Prostate gland (tissue), 2 donors: Measurements from ENCODE around the gene PALB2. TPM values are rescaled to one million over a fixed set of nuclear protein-coding genes. Genes with fewer than 3 reads are reported as not detected.

Source experiments
- DNase-seq: peaks from one replicate; pipeline ENCODE4 v3.0.0-alpha.2; 2019; ENCODE audit warnings: low spot score
- H3K27ac ChIP-seq, 2 donors: fragments of 200-600 bp; sonication (generic); 2 replicates each; pipeline ENCODE4 v1.5.1; 2017 to 2019
- H3K27me3 ChIP-seq: fragments of 200-600 bp; sonication (generic); replicated peaks from 2 replicates; pipeline ENCODE4 v1.5.1; 2019; ENCODE audit not compliant: insufficient read depth
- H3K36me3 ChIP-seq, 2 donors: fragments of 200-600 bp; sonication (generic); 1 replicate in 1 of 2; 2 replicates in 1 of 2; pipeline versions ENCODE4 v1.5.1 to v1.8.1; 2017 to 2019
- H3K4me1 ChIP-seq: fragments of 200-600 bp; sonication (generic); replicated peaks from 2 replicates; pipeline ENCODE4 v1.5.1; 2019
- H3K4me3 ChIP-seq, 2 donors: fragments of 200-600 bp; sonication (generic); 2 replicates each; pipeline ENCODE4 v1.5.1; 2017 to 2019
- H3K9me3 ChIP-seq: fragments of 200-600 bp; sonication (generic); 2 replicates; pipeline ENCODE4 v1.5.1; 2017
- CTCF ChIP-seq, 4 experiments: fragments of 200-600 bp in 2 of 4; fragments of 450-650 bp in 2 of 4; sonication (generic) in 2 of 4; IDR thresholded peaks; 1 replicate in 3 of 4; 2 replicates in 1 of 4; pipeline ENCODE4 v1.5.1; 2016 to 2019; ENCODE audit warnings: antibody characterized with exemption in 4 of 4, mild to moderate bottlenecking in 2 of 4, moderate library complexity in 2 of 4
- POLR2A ChIP-seq: fragments of 450-650 bp; IDR thresholded peaks from one replicate; pipeline ENCODE4 v1.6.1; 2016; ENCODE audit warnings: antibody characterized with exemption, mild to moderate bottlenecking
- POLR2AphosphoS5 ChIP-seq: sonication (generic); formaldehyde crosslinking; IDR thresholded peaks from one replicate; pipeline ENCODE4 v1.6.1; 2017; ENCODE audit warnings: antibody characterized with exemption
- WGBS: methylation state at CpG from one replicate; pipeline ENCODE4 v1.1.5; 2018; 5-methylcytosine and 5-hydroxymethylcytosine counted together
- intact Hi-C: fragments of 100-400 bp; cut with DNase I; formaldehyde crosslinking; loops from one replicate; pipeline ENCODE4 v1.14.2; 2022
- total RNA-seq, 2 donors: library from RNA; depleted of rRNA; stranded (reverse); fragments of >200 nt; gene quantifications; one replicate each; pipeline ENCODE4 v1.1.0, GENCODE V29; 2016

The PALB2 gene
- total RNA-seq, 2 donors from 2014 or later, result 10.8 to 15.6 TPM

DNA sequence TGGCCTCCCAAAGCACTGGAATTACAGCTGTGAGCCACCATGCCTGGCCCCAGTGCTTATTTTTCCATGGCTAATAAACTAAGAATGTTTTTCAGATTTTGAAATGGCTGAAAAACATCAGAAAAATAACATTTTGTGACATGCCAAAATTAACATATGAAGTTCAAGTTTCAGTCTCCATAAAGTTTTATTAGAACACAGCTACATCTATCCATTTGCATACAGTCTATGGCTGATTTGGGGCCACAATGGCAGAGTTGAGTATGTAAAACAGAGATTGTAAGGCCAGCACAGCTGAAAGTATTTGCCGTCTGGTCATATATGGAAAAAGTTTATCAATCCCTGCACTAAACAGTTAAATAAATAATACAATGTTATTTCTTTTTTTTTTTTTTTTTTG is 31.2 kb downstream of the PALB2 start:
- H3K36me3 ChIP-seq, result no peaks in the 10 kb centered on the region
- no peaks in the 10 kb centered on the region for H3K4me1 ChIP-seq
- H3K27ac ChIP-seq, result no peak overlapping the region
- DNase-seq, result no peak
- intact Hi-C loops, result no loop called here
- WGBS, result 100% methylated on average over 1 of the region's 1 CpG
- TF ChIP-seq POLR2A (no peak), POLR2AphosphoS5 (no peak), CTCF (IDR thresholded peaks at IDR 0.05) (no peak)
- H3K9me3 ChIP-seq, result no peaks in the 10 kb centered on the region
- H3K4me3 ChIP-seq, result no peak overlapping the region
- no peaks in the 10 kb centered on the region for H3K27me3 ChIP-seq

DNA sequence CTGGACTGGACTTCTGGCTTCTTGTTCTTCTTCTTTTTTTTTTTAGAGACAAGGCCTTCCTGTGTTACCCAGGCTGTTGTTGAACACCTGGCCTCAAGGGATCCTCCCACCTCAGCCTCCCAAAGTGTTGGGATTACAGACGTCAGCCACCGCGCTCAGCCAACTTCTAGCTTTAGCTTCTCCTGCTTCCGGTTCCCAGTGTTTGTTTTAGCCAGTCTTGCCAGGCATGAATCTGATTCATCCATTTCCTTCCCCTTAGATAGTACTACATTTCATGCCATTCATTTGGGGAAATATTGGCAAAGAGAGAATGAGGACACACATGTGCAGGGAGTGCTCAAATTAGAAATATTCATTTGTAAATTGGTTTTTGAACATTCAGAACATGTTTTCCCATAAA is 32.9 kb downstream of the PALB2 start:
- intact Hi-C loops, result no loop called here
- H3K27ac ChIP-seq, result no peak overlapping the region
- TF ChIP-seq CTCF (IDR thresholded peaks at IDR 0.05), result no peak
- no peak for TF ChIP-seq POLR2AphosphoS5
- no peak for TF ChIP-seq POLR2A
- H3K9me3 ChIP-seq, result no peaks in the 10 kb centered on the region
- no peaks in the 10 kb centered on the region for H3K4me1 ChIP-seq
- H3K4me3 ChIP-seq, result no peak overlapping the region
- H3K36me3 ChIP-seq, result no peaks in the 10 kb centered on the region
- WGBS, result 89% methylated on average over 4 of the region's 4 CpGs
- H3K27me3 ChIP-seq, result no peaks in the 10 kb centered on the region
- no peak for DNase-seq

GRCh38 chr16:23607726-23608125 is 33.4 kb downstream of the PALB2 start:
- H3K27me3 ChIP-seq, result no peaks in the 10 kb centered on the region
- no peaks in the 10 kb centered on the region for H3K4me1 ChIP-seq
- H3K4me3 ChIP-seq, result no peak overlapping the region
- H3K9me3 ChIP-seq, result no peaks in the 10 kb centered on the region
- intact Hi-C loops, result no loop called here
- 78% methylated on average over 6 of the region's 6 CpGs for WGBS
- no peak overlapping the region for H3K27ac ChIP-seq
- no peaks in the 10 kb centered on the region for H3K36me3 ChIP-seq
- DNase-seq, result no peak
- TF ChIP-seq CTCF (IDR thresholded peaks at IDR 0.05), result no peak
- TF ChIP-seq POLR2A, result no peak
- TF ChIP-seq POLR2AphosphoS5, result no peak

DNA sequence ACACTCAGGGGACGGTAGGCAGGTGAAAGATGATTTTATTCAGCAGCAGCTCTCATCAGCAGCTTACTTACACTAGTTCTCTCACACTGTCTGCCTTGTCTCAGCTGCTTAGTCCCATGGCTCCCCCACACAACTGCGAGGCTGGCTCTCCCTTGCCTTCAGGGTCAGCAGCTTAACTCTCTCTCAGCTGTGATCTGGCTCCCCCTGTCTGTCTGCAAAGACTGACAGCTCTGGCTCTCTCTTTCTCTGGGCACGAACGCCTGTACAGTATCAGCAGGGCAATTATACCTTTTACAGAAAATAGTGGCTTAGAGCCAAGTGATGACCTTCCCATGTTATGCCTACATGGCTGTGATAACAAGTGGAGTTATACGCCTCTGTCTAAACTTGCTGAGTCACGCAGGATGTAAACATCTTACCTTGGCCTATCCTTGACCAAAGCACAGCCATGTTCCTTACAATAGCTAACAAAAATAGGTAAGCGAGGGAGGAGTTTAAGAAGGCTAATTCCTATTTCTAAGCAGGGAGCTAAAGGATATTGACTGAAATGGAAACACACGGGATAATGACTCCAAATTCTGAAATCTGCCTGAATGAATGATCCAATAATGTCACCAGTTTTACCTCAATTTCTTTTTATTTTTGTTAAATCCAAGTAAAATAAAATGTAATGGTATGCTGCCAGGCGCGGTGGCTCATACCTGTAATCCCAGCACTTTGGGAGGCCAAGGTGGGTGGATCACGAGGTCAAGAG is 43.9 kb downstream of the PALB2 start:
- intact Hi-C loops, result no loop called here
- peaks cover 5% of the 10 kb centered on the region for H3K4me1 ChIP-seq
- no peaks in the 10 kb centered on the region for H3K9me3 ChIP-seq
- no peak for DNase-seq
- no peaks in the 10 kb centered on the region for H3K27me3 ChIP-seq
- WGBS, result 89% methylated on average over 11 of the region's 11 CpGs
- no peak overlapping the region for H3K4me3 ChIP-seq
- H3K36me3 ChIP-seq, result no peaks in the 10 kb centered on the region
- H3K27ac ChIP-seq, result no peak overlapping the region
- TF ChIP-seq CTCF (IDR thresholded peaks at IDR 0.05) (no peak), POLR2AphosphoS5 (no peak)

DNA sequence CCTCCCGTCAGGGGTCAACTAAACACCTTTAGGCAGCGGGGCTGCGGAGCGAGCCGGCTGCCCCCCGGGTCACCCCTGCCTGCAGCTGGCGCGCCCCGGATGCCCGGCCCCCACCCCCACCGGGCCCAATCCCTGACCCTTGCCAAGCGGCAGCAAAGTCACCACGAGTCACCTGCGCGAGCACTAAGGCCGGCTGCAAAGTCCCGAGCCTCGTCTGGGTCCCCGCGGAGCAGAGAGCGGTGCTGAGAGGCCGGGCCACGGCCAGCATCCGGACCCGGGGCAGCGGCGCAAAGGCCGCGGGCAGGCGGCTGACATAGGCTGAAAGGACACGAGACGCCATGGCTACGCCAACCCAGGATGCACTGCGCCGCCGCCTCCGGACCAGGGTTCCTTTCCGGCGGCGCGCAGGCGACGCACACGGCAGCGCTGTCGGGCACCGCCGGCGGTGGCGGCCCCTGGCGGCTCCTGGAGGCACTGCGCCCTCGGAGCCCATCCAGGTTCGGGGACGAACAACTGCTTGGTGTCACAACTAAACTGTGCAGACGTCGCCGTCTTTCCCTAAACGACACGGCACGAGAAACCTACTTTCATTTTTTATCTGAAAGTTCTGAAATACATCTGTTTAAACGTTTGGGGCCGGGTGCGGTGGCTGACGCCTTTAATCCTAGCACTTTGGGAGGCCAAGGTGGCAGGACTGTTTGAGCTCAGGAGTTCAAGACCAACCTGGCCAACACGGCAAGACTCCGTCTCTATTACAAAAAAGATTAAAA is 45.0 kb downstream of the PALB2 start, which contains the start of gene NDUFAB1:
Gene NDUFAB1 (minus strand): TSS at position 366 of the 770 bp plus-strand sequence. CDS start 26 bp downstream, at position 340.
- TF ChIP-seq POLR2A (no peak), POLR2AphosphoS5 (peak; percentile 84), CTCF (IDR thresholded peaks at IDR 0.05) (peak; percentile 99 to 100 (median 100))
- WGBS, result 7% methylated on average over 24 of the region's 67 CpGs
- Histone ChIP-seq H3K27ac (peak within 1 kb of the TSS; percentile 67 to 77), H3K36me3 (no peaks in the 10 kb centered on the region), H3K4me3 (peak within 1 kb of the TSS; percentile 81 to 97), H3K9me3 (no peaks in the 10 kb centered on the region), H3K4me1 (peaks cover 5% of the 10 kb centered on the region), H3K27me3 (no peaks in the 10 kb centered on the region)
- intact Hi-C loops, result no loop called here
- peak; percentile 88 for DNase-seq
